NB4 (cell line): Measurements from ENCODE around the gene NOS2.

Source experiments
- TF ChIP-seq, protein P1 (sequence below): IDR thresholded peaks from one replicate; pipeline ENCODE4 v1.5.1; 2012; ENCODE audit warnings: low read depth, low read length
- TF ChIP-seq, protein P2 (sequence below): IDR thresholded peaks from 2 replicates; pipeline ENCODE4 v1.6.1; 2011; ENCODE audit warnings: low read depth, low read length

DNA sequence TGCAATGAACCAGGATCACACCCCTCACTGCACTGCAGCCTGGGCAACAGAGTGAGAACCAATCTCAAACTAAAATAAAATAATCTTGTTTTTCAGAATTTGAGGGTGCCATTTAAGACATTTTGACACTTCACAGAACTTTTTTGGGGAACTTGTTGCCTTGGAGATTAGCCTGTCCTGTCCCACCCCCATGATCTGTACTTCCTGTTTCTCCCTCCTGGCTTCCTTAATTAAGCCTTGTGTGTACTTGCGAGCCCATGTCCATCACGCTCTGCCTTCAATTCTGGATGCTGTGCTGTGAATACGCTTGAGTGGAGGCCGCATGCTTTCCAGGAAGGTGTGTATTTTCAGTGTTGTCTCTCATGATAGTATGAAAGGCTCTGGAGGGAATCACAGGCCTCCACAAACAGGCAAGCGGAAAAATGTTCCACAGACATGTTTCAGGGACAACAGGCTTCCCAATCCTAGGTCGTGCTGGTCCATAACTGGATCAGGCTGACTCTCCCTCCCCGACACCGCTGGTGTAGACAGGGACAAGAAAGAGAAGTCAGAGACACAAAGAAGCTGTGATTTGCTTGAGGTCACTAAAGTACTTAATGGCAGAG is 56.9 kb downstream of the NOS2 start:
- TF ChIP-seq, protein P1, sequence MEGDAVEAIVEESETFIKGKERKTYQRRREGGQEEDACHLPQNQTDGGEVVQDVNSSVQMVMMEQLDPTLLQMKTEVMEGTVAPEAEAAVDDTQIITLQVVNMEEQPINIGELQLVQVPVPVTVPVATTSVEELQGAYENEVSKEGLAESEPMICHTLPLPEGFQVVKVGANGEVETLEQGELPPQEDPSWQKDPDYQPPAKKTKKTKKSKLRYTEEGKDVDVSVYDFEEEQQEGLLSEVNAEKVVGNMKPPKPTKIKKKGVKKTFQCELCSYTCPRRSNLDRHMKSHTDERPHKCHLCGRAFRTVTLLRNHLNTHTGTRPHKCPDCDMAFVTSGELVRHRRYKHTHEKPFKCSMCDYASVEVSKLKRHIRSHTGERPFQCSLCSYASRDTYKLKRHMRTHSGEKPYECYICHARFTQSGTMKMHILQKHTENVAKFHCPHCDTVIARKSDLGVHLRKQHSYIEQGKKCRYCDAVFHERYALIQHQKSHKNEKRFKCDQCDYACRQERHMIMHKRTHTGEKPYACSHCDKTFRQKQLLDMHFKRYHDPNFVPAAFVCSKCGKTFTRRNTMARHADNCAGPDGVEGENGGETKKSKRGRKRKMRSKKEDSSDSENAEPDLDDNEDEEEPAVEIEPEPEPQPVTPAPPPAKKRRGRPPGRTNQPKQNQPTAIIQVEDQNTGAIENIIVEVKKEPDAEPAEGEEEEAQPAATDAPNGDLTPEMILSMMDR, result no peak
- TF ChIP-seq, protein P2, sequence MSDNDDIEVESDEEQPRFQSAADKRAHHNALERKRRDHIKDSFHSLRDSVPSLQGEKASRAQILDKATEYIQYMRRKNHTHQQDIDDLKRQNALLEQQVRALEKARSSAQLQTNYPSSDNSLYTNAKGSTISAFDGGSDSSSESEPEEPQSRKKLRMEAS, result no peak
